GF-D8 (cell line): Measurements from ENCODE around the gene MPP7.

Experiments
- DNase-seq: peaks from one replicate; lab custom pipeline; 2025; lab: John Stamatoyannopoulos, UW

MPP7 gene

DNA sequence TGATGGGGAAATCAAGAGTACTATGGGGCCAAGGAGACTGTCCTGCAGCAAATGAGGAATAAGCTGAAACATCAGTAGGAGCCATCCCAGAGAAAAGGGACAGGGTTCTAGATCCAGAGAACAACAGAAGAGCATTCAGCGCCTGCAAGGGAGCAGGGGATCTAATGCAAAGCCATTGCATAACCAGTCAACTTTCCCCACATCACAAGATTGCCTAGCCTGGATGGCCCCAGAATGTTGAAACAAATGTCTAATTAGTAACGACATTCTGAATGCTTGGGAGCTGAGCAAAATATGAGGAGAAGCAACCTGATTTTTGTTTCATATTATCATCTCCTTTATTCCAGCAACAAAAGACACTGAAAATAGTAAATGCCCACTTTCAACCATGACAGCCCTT, 2.7 kb upstream of the MPP7 start:
- no peak for DNase-seq

DNA sequence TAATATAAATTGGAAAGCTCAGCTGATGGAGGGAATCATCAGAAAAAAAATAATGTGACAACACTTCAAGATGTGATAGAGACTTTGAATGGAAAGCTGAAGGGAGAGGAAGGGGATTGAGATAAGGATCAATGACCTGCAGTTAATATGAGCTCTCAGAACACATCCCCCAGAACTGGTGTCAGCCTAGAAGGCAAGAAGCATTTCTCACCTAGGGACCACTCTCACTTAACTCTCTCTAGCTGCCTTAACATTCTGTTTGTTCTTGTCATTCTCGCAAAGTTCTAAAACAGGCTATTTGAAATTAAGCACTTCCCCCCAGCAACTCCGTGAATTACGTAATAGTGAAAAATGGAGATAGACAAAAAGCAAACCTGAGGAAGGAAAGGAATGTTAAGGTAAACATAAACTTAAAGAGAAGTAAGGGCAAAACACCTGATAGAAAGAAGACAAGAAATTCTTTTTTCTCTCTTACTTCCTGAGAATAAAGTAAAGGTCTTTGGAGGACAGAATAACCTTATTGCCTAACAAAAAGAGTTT, 1.2 kb upstream of the MPP7 start:
- DNase-seq = no peak

DNA sequence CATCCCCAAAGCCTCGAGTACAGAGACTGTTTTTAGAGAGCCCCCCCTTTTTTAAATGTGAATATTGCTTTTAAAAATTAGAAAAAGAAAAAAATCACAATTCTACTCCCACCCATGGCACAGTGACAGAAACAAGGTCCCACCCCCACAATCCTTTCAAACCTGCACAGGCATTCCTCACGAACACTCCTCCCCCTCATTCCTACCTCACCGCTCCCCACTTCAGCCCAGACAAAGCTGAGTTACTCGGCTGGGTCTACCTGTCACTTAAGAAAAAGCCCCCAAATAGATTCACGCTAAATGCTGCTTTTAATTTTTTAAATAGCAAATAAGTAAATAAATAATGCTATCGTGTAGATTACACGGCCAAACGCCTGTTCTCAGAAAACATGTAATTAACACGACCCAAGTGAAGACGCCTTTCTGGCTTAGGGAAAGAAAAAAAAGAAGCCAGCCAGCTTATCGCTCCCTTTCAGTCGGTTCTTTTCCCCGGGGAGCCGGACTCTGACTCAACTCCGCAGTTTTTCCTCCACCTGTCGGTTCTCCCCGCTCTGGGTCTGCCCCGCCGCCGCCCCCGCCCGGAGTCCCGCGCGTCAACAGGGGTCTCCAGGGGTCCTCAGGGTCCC, 739 bp downstream of the MPP7 start:
- DNase-seq = no peak

DNA sequence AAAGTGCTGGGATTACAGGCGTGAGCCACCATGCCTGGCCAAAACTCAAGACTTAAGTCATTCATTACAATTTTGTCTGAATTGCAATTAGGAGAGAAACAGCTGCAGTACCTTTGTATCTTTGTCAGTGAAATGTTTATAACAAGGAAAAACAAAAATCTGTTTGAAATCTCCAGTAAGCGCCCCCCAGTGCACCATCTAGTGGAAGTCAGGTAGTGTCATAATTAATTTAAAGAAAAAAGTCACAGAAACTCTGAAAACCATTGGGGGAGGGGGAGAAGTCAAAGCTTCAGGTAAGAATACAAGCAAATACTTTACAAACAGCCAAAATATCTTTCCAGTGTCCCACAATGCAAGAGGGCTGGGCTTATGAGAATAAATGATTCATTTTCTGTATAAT, 2.8 kb downstream of the MPP7 start:
- DNase-seq = no peak

DNA sequence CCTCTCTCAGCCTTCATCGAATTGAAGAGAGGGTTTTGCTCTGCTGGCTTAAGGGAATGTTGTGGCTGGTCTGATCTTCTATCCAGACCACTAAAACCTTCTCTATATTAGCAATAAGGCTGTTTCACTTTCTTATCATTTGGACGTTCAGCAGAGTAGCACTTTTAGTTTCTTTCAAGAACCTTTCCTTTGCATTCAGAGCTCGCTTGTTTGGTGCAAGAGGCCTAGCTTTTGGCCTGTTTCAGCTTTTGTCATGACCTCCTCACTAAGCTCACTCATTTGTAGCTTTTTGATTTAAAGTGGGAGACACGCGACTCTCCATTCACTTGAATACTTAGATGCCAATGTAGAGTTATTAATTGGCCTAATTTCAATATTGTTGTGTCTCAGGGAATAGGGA, 3.9 kb downstream of the MPP7 start:
- no peak for DNase-seq

DNA sequence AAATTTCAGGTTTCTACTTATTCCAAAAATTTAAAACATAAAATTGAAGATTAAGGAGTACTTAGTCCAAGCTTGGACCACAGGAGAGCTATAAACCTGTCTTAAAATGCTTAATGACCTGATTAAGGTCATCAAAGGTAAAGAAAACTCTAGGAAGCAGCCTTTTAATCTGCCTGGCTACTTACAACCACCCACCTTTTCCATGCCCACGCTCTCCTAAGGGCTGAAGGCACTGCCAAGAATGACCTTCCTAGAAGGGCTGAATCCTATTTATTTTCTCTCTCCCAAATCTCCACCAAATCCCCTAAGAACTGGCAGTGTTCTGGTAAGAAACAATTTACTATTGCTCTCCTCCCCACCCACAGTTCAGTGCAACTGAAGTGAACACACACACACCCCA, 6.8 kb downstream of the MPP7 start:
- DNase-seq = no peak

DNA sequence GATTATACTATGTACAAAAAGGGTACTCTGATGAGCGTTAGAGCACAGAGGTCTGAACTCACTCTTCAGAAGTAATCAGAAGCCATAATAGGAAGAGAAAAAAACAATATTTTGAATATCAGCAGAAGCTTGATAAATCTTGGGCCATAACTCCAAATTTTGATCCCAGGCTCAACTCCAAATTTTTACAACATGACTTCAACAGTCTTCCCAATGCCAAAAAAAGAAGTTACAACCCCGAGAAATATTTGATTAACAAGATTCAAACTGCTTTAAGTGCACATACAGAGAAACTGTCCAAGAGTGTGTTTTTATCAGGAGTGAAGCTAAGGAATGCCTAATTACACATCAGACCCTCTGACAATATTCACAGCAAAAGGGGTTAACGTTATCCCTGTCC, 7.5 kb downstream of the MPP7 start:
- no peak for DNase-seq

DNA sequence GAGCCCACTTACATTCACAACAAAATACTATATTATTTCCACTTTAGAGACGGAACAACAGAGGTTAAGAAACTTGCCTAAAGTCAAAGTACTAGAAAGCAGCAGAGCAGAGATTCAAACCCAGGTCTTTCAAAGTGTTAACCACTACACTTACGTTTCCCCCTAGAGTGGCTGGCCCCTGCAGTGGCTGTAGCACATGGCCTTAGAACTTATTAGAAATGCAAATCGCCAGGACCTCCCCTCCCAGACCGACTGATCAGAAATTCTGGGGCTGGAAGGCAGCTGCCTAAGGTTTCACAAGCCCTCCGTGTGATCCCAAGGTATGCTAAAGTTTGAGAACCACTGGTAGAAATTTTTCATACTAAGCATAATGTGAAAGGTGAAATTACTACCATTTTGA, 8.1 kb downstream of the MPP7 start:
- no peak for DNase-seq

DNA sequence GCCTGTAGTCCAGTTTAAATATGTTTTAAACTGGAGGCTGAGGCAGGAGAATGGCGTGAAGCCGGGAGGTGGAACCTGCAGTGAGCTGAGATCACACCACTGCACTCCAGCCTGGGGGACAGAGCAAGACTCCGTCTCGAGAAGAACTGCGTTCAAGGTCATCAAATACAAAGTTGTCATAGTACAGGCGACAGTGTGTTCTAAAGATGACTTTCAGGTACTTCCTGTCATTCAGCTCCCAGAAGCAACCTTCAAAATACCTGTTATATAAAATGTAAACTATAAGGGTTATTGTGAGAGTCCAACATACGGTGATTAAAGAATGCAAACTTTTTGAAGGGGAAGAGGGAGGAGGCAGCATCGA, 8.7 kb downstream of the MPP7 start:
- no peak for DNase-seq

DNA sequence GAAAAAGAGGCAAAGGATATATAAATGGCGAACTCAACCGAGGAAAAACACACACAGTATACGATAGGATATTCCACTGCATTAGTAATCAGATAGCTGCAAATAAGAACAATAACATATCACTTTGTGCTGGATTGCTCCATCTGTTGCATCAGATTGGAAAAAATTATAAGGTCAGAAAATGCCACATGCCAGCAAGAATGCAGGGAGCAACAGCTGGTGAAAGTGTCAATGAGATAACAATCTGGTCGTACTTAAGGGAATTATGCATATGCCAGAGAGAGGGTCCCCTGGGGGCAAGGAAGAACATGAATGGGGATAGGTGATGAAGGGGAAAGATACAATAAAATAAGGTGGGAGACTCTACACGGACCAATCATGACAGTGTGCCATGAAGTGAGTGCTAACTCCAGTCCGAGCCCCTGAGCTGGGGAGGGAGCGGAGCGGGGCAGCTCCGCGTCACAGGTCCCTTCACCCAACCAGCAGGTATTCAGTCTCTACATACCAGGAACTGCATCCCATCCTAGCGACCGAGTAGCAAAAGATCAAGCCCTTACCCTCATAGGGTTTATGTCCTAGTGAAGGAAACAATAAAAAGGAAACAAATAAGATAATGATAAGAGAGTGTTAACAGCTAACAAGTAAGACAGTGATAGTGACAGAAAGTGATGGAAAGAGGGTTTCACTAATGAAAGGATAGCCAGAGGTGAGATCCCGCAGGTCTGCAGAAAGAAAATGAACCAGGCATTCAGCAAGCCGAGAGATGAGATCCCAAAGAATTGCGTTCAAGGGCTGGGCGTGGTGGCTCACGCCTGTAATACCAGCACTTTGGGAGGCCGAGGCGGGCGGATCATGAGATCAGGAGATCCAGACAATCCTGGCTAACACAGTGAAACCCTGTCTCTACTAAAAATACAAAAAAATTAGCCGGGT, 9.4 kb downstream of the MPP7 start:
- no peak for DNase-seq

DNA sequence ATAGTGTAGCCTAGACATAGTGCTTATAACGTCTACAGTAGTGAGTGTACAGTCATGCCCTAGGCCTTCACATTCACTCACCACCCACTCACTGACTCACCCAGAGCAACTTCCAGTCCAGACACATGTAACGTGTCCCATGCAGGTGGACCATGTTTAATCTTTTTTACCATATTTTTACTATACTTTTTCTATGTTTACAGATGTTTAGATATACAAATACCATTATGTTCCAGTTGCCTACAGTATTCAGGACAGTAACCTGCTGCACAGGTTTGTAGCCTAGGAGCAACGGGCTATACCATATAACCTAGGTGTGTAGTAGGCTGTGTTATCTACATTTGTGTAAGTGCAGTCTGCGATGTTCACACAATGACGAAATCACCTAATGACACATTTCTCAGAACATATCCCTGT, 11.0 kb downstream of the MPP7 start:
- no peak for DNase-seq

DNA sequence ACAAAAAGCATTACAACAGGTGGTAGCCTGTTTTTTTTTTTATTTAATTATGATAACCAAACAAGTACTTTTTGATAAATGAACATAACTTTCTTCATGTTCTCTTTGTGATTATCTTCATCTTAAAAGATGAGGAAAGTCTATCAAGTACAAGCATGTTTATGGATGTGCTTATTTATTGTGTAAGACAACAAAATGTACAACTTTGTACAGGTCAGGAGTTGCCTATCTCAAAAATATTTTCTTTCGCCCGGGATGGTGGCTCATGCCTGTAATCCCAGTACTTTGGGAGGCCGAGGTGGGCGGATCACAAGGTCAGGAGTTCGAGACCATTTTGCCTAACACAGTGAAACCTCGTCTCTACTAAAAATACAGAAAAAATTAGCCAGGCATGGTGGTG, 17.0 kb downstream of the MPP7 start:
- no peak for DNase-seq

DNA sequence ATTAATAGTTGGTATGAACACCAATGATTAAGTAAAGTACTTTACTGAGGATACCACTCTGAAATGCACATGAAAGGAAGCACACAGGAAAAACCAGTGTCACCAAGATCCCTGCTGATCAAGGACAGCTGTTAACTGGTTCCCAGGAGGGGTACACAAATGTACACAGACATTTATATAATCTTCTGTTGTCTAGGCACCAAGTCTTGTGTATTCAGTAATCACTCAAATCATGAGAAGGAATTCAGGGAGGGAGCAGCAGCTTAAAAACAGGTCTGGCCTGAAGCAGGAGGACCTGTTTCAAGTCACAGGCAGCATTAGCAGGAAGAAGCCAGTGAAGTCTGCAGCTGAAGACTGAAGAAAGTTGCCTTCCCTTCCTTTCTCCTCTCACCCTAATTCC, 18.7 kb downstream of the MPP7 start:
- DNase-seq = no peak

DNA sequence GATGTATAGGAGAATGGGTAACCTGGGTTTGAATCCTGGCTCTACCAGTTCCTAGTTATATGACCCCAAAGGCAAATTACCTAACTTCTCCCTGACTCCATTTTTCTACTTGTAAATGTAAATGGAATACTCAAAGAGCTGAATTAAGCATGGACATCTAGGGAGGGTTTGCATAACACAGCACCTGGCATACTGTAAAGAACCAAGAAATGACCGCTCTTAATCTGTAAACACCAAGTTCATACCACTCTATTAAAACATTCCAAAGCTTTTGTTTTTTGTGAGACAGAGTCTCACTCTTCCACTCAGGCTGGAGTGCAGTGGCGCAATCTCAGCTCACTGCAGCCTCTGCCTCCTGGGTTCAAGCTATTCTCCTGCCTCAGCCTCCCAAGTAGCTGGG, 19.6 kb downstream of the MPP7 start:
- no peak for DNase-seq

DNA sequence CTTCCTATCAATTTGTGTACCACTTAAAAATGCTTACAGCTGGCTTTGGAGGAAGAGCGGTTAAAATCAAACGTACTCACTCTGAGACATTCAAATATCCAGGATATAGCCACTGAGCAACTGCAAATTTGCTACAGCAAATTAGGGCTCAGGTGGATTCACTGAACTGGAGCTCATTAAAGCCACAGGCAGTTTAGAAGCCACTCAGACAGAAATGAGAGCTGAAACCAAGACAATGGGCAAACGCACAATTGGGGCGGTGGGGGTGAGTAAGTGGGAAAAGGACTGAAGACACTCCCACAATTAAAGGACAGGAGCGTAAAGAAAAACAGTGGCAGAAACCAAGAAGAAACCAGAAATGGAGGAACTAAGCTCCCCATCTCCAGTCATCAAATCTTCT, 20.5 kb downstream of the MPP7 start:
- DNase-seq = no peak

DNA sequence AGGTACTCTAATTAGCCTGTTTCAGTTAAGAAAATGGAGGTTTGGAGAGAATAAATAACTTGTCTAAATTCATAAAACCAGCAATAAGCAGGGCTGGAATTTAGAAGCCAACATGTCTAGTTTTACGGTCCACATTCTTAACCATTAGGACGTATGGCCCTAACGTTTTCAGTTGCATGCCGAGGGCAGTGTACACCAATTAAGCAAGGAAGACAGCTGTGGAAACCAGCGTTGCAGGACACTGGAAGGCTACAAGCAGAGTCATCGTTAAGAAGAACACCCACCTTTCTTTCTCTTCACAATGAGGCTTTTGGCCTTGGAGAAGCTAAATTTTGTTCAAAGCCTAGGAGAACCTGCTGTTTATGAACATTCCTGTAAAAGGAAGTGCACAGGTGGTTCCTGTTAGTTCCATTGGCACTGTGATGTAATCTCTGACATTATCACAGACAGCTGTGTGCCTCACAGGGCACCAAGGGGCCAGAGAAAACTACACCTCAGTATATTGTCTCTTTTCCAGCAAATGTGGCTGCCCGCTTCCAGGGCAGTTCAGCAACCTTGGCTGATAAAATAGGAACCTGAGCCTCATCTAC, 21.0 kb downstream of the MPP7 start:
- DNase-seq = no peak

DNA sequence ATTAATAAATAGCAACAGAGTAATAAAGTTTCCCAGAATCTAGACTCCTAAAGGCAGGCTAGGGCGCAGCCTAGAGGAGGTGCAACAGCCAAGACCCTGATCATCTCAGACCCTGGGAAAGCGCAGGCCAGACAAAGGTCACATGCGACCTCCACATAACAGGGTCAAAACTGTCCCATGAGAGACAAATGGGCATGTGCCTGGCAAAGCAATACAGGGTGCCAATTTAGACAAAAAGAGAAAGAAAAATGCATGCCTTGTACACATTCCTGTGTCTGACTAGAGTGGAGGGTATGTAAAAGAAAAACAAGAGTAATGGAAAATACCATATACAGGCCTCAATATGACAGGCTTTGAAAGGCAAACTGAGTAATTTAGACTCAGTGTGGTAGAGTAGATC, 22.2 kb downstream of the MPP7 start:
- DNase-seq = no peak

DNA sequence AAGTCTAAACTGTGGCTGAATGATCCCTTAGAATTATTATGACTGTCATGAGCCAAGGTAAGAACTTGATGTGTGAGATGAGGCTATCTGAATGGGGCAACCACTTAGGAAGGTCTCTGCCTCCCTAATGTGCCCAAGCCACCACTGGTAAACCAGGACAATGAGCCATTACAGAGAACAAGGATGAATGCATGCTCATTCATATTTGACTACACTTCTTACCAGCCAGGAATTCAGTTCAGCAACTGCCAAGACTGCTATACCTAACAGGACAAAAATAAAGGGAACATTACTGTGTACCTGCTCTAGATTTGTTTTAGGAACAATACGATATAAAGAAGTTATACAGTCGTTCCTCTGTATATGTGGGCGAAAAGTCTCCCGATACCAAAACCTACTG, 23.0 kb downstream of the MPP7 start:
- DNase-seq = no peak

DNA sequence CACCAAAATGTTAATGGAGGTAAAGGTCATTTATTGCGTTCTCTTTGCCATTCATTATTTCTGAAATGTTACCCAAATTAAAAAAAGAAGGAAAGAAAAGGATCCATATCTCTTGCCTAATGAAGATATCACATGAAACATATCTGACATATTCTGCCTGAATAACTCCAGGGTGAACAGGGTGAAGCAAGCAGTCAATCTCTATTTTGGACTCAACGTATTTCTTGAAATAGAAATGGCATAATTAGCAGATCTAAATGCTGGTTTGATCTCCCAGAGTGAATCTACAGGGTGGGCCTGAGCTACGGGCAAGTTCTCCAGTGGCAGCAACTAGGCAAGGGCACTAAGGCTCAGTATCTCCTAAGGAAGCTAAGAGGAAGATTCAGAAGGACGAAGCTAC, 24.0 kb downstream of the MPP7 start:
- DNase-seq = no peak

DNA sequence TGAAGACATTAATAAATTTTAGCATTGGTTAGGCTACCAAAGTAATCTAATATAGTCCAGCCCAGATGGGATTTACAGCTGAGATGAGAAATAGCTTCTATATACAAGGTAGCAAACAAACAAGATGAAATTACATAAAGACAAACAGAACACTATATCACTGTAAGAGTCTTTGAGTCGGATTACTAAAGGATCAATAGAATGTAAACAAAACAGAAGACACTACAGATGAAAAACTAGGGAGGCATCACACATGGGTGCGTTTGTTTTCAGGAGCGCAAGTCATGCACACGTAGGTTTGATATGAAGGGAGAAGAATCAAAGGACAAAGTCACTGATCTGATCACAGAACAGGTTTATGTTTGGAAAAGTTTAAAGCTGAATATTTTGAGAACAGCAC, 26.5 kb downstream of the MPP7 start:
- DNase-seq = no peak

DNA sequence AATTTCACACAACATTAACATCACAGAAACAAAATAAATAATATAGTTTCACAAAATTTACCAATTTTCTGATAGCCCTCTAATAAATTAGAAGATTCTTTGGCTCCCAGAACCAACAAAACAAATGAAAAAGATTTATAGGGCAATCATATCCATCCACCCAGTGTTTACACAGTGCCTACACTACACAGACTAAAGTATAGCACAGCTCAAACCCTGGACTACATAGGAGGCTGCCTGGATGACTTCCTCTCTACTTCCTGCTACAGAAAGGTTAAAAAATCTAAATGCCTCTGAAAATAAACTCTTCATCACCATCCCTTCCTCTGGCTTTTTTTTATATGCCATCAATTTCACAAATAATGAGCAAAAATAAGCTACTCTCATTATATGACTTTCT, 28.4 kb downstream of the MPP7 start:
- no peak for DNase-seq

DNA sequence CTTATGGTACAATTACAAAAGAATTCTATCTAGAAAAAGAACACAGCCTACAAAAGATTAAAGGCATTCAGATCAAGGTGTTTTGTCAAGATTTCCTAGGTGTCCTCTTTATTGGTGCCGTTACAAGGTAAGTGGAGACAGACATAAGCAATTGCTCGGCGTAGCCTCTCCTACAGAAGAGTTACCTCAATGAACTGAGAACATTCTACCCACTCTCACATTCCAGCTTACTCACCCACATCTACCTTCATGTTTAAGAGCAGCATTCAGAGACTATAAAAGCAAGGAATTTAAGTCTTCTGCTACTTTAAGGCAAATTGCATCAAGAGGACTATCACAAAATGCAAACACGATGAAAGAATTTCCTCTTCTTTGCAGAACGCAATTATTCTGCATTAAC, 29.5 kb downstream of the MPP7 start:
- no peak for DNase-seq

DNA sequence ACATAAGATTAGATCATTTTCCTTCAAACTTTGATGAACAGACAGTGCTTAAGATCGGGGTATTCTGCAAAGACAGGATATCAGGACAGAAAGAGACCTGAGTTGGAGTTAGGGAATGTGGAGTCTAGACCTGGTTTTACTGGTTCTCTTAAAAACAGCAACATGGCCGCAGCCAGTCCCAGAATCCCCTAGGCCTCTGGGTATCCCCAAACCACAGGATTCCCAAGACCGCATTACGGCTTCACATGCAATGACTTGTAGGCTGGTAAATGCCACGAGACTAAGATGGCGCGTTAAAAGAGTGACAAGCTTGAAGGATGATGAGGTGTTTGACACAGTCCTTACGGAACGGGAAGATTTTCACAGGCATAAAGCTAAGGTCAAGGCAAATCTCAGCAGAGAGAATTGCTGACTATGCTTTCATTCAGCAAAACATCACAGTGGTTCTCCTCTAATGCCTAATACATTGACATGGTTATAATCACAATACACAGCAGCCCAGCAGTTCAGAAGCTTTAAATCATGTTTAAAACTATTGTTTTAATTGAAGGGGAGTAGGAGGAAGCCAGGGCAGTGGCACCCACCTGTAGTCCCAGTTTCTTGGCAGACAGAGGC, 32.9 kb downstream of the MPP7 start:
- DNase-seq = no peak
